K562 (cell line): Measurements from ENCODE around the gene RPL39. TPM values are rescaled to one million over a fixed set of nuclear protein-coding genes. Genes with fewer than 3 reads are reported as not detected.
A peak's percentile ranks its signal among the peaks of the same experiment; 100 is the strongest.

Experiments
- ATAC-seq: fragments of 200-7000 bp; cut with Tn5 transposase; 3 replicates; pipeline ENCODE4 v1.9.1; 2020; ENCODE audit warnings: moderate library complexity
- BruUV-seq: library from RNA; stranded (reverse); fragments of 400-500 nt; replicated peaks from 2 replicates; lab custom pipeline; 2021; lab: Mats Ljungman, UMichigan
- CTCF ChIA-PET: fragments of 300-600 bp; formaldehyde crosslinking; extraction: SDS; loops from one replicate; lab custom pipeline; 2021; ENCODE audit warnings: low intra/inter-chr PET ratio; lab: Yijun Ruan, JAX
- POLR2A ChIA-PET: fragments of 300-600, 350-650 bp; sonication (Branson Sonifier 250); formaldehyde crosslinking; extraction: SDS; loops from one replicate; lab custom pipeline; 2021; ENCODE audit warnings: antibody characterized with exemption, inconsistent platforms; lab: Yijun Ruan, JAX
- DNase-seq, 4 experiments: peaks; one replicate each; pipeline versions ENCODE4 v3.0.0 to v3.0.0-alpha.2; 2011 to 2018; ENCODE audit warnings: low spot score in 3 of 4, mixed read lengths in 3 of 4; ENCODE audit errors: extremely low read depth in 1 of 4
- FAIRE-seq: peaks from 2 replicates; lab custom pipeline; 2011; peaks lifted over from hg19 to GRCh38; lab: Jason Lieb, UNC
- H2AFZ ChIP-seq: 2 replicates; pipeline ENCODE4 v1.6.0; 2011; ENCODE audit warnings: low read depth, low read length, control low read depth, inconsistent platforms
- H3K27ac ChIP-seq: fragments of 200-600 bp; 3 replicates; pipeline ENCODE4 v1.8.0; 2011; ENCODE audit warnings: low read depth, mild to moderate bottlenecking, control low read depth, inconsistent platforms, low read length, moderate library complexity, mixed read lengths; ENCODE audit errors: extremely low read depth
- H3K27me3 ChIP-seq, 2 experiments: fragments of 300-600 bp in 1 of 2; 2 replicates in 1 of 2; 3 replicates in 1 of 2; pipeline versions ENCODE4 v1.6.0 to v1.8.0; 2011; ENCODE audit warnings: inconsistent platforms in 2 of 2, low read length in 2 of 2, mild to moderate bottlenecking in 1 of 2, mixed read lengths in 1 of 2, moderate library complexity in 1 of 2; ENCODE audit not compliant: control insufficient read depth in 2 of 2, insufficient read depth in 2 of 2
- H3K36me3 ChIP-seq: fragments of 300-600 bp; 3 replicates; pipeline ENCODE4 v1.8.0; 2011; ENCODE audit warnings: mild to moderate bottlenecking, low read length, inconsistent platforms; ENCODE audit not compliant: control insufficient read depth, insufficient read depth
- H3K4me1 ChIP-seq, 2 experiments: fragments of 200-600 bp in 1 of 2; replicated peaks in 1 of 2; 2 replicates in 1 of 2; 3 replicates in 1 of 2; pipeline versions ENCODE4 v1.5.1 to v1.8.0; 2011; ENCODE audit warnings: inconsistent platforms in 2 of 2, low read length in 2 of 2, mild to moderate bottlenecking in 1 of 2, mixed read lengths in 1 of 2, moderate library complexity in 1 of 2; ENCODE audit not compliant: control insufficient read depth in 2 of 2, insufficient read depth in 2 of 2
- H3K4me2 ChIP-seq: 2 replicates; pipeline ENCODE4 v1.6.1; 2011; ENCODE audit warnings: low read length, control low read depth, inconsistent platforms, mixed read lengths; ENCODE audit not compliant: insufficient read depth
- H3K4me3 ChIP-seq: fragments of 200-600 bp; sonication (generic), shearing (Covaris generic); 2 replicates; pipeline ENCODE4 v1.5.1; 2016; ENCODE audit warnings: control low read depth, inconsistent platforms
- H3K79me2 ChIP-seq: fragments of 200-600 bp; 3 replicates; pipeline ENCODE4 v1.8.0; 2011; ENCODE audit warnings: low read length, inconsistent platforms; ENCODE audit not compliant: control insufficient read depth, insufficient read depth
- H3K9ac ChIP-seq, 2 experiments: 2 replicates each; pipeline versions ENCODE4 v1.6.0 to v1.6.1; 2011; ENCODE audit warnings: low read depth in 2 of 2, low read length in 2 of 2, control low read depth in 1 of 2, inconsistent platforms in 1 of 2, mild to moderate bottlenecking in 1 of 2, mixed read lengths in 1 of 2; ENCODE audit not compliant: insufficient read depth in 1 of 2
- H3K9me1 ChIP-seq: one replicate; pipeline ENCODE4 v1.6.0; 2011; ENCODE audit warnings: inconsistent platforms, mild to moderate bottlenecking, low read length, moderate library complexity; ENCODE audit not compliant: control insufficient read depth, insufficient read depth
- H3K9me3 ChIP-seq: replicated peaks from 2 replicates; pipeline ENCODE4 v1.5.1; 2011; ENCODE audit warnings: low read depth, low read length, inconsistent platforms; ENCODE audit not compliant: control insufficient read depth, insufficient read depth
- H4K20me1 ChIP-seq: replicated peaks from 2 replicates; pipeline ENCODE4 v1.6.1; 2011; ENCODE audit warnings: low read length, inconsistent platforms, mixed read lengths; ENCODE audit not compliant: control insufficient read depth, insufficient read depth
- CBFA2T2 ChIP-seq: fragments of 450-650 bp; conservative IDR thresholded peaks from 2 replicates; pipeline ENCODE4 v1.6.1; 2017; ENCODE audit warnings: mild to moderate bottlenecking
- CSDE1 ChIP-seq, 2 experiments: fragments of 450-650 bp; IDR thresholded peaks; 2 replicates each; pipeline ENCODE4 v1.6.1; 2016; ENCODE audit warnings: mild to moderate bottlenecking in 1 of 2
- ESRRB ChIP-seq: fragments of 250-450 bp; sonication (Bioruptor Pico); IDR thresholded peaks from 2 replicates; pipeline ENCODE4 v1.5.0; 2020; ENCODE audit warnings: mild to moderate bottlenecking, moderate library complexity, borderline replicate concordance
- JUND ChIP-seq, 2 experiments: IDR thresholded peaks; 2 replicates in 1 of 2; 3 replicates in 1 of 2; pipeline ENCODE4 v1.6.1; 2011; ENCODE audit warnings: borderline replicate concordance in 2 of 2, low read depth in 2 of 2, low read length in 2 of 2, improper control_type of control experiment in 1 of 2, missing biosample characterization in 1 of 2, missing genetic modification characterization in 1 of 2, missing genetic modification reagents in 1 of 2
- KDM1A ChIP-seq, 2 experiments: fragments of 450-650 bp; IDR thresholded peaks; 2 replicates each; pipeline ENCODE4 v1.6.1; 2016; ENCODE audit warnings: mild to moderate bottlenecking in 2 of 2
- KHSRP ChIP-seq: fragments of 450-650 bp; IDR thresholded peaks from 2 replicates; pipeline ENCODE4 v1.6.1; 2017
- MCM5 ChIP-seq: fragments of 450-650 bp; IDR thresholded peaks from 2 replicates; pipeline ENCODE4 v1.6.1; 2016; ENCODE audit warnings: low read depth
- NCOA2 ChIP-seq, 2 experiments: fragments of 450-650 bp; IDR thresholded peaks; 2 replicates each; pipeline ENCODE4 v1.6.1; 2018; ENCODE audit warnings: mild to moderate bottlenecking in 2 of 2, moderate library complexity in 1 of 2; ENCODE audit not compliant: partially characterized antibody in 2 of 2
- NKRF ChIP-seq: fragments of 450-650 bp; IDR thresholded peaks from 2 replicates; pipeline ENCODE4 v1.6.1; 2016; ENCODE audit warnings: borderline replicate concordance
- POLR2B ChIP-seq: fragments of 450-650 bp; IDR thresholded peaks from 2 replicates; pipeline ENCODE4 v1.6.1; 2018; ENCODE audit warnings: low read depth; ENCODE audit not compliant: partially characterized antibody
- SIN3B ChIP-seq: fragments of 450-650 bp; IDR thresholded peaks from 2 replicates; pipeline ENCODE4 v1.6.1; 2017; ENCODE audit warnings: low read depth, mild to moderate bottlenecking, moderate library complexity
- SMARCA5 ChIP-seq: fragments of 450-650 bp; IDR thresholded peaks from 2 replicates; pipeline ENCODE4 v1.6.1; 2016
- SMARCE1 ChIP-seq: fragments of 450-650 bp; IDR thresholded peaks from 2 replicates; pipeline ENCODE4 v1.7.1; 2016; ENCODE audit warnings: mild to moderate bottlenecking
- TBL1XR1 ChIP-seq, 2 experiments: IDR thresholded peaks; 2 replicates each; pipeline ENCODE4 v1.6.1; 2012; ENCODE audit warnings: improper control_type of control experiment in 2 of 2, low read length in 2 of 2, mild to moderate bottlenecking in 1 of 2
- ZHX1 ChIP-seq: fragments of 150-350 bp; conservative IDR thresholded peaks from 2 replicates; pipeline ENCODE4 v1.6.1; 2014; ENCODE audit warnings: low read length
- ZNF639 ChIP-seq, 2 experiments: fragments of 200-800 bp in 1 of 2; sonication (Bioruptor generic) in 1 of 2; sonication (generic) in 1 of 2; formaldehyde crosslinking in 1 of 2; IDR thresholded peaks in 1 of 2; conservative IDR thresholded peaks in 1 of 2; 2 replicates each; pipeline versions ENCODE4 v1.5.0 to v1.6.1; 2016 to 2020; ENCODE audit warnings: missing compliant biosample characterization in 1 of 2, missing genetic modification characterization in 1 of 2, missing genetic modification reagents in 1 of 2
- ZNF644 ChIP-seq: fragments of 200-800 bp; sonication (Bioruptor generic); IDR thresholded peaks from 2 replicates; pipeline ENCODE4 v1.6.1; 2016; ENCODE audit warnings: low read depth, missing genetic modification characterization, missing compliant biosample characterization
- WGBS: fragments of 100-300 bp; shearing (Covaris generic); methylation state at CpG from one replicate; pipeline ENCODE4 v1.1.6; 2016; ENCODE audit warnings: low coverage, mixed read lengths; ENCODE audit not compliant: insufficient coverage; ENCODE audit errors: missing lambda C conversion rate; 5-methylcytosine and 5-hydroxymethylcytosine counted together
- in situ Hi-C: fragments of 300-500 bp; cut with MboI; formaldehyde crosslinking; loops from 4 replicates; pipeline ENCODE4 v1.15.0; 2018; ENCODE audit warnings: inconsistent platforms, mixed read lengths
- intact Hi-C: fragments of 100-400 bp; cut with micrococcal nuclease; formaldehyde crosslinking; loops from 2 replicates; pipeline ENCODE4 v1.14.2; 2022
- polyA plus RNA-seq, 8 experiments: library from polyadenylated mRNA; depleted of rRNA in 4 of 8; stranded (reverse) in 5 of 8; unstranded in 3 of 8; fragments of >200 nt; fragmentation: Nextera tagmentation in 2 of 8; fragmentation: Illumina TruSeq in 1 of 8; extraction: Ambion mirVana in 2 of 8; extraction: Trizol in 1 of 8; gene quantifications; 2 replicates each; pipeline versions ENCODE4 v1.2.1 to v1.2.3, GENCODE V29; 2011 to 2014; ENCODE audit warnings: inconsistent platforms in 1 of 8, missing spikeins in 1 of 8
- total RNA-seq, 7 experiments: library from RNA; depleted of rRNA in 6 of 7; stranded (reverse); fragments of >200 nt in 6 of 7; fragmentation: Illumina TruSeq in 2 of 7; extraction: Trizol in 2 of 7; gene quantifications; 2 replicates each; pipeline versions ENCODE4 v1.2.1 to v1.2.3, GENCODE V29; 2011 to 2021; ENCODE audit warnings: low replicate concordance in 1 of 7

Gene RPL39
- total and polyA plus RNA-seq, 9 of the 15 experiments (the other 6 are each of a cell fraction or from before 2014, with no cell fraction given) = 1,382 to 5,043 (median 3,226) TPM

- Histone ChIP-seq H3K4me1 (peaks cover 0 to 3% of the 10 kb centered on the region in 2 experiments; a peak in 2 of 5 replicates), H3K9me3 (no peaks in the 10 kb centered on the region), H3K79me2 (no peaks in the 10 kb centered on the region), H3K4me3 (no peak overlapping the region), H3K36me3 (no peaks in the 10 kb centered on the region), H3K27ac (no peak overlapping the region), H3K9ac (no peak overlapping the region), H4K20me1 (no peaks in the 10 kb centered on the region), H3K27me3 (no peaks in the 10 kb centered on the region), H3K9me1 (no peaks in the 10 kb centered on the region), H2AFZ (no peak overlapping the region), H3K4me2 (no peak overlapping the region)
- BruUV-seq = no TSS peak
- intact Hi-C loops (no loop called here), in situ Hi-C loops (no loop called here)
- DNase-seq = peak in 1 of 4 experiments; percentile 37
- FAIRE-seq = peak; percentile 55
- WGBS = 2% methylated on average over 4 of the region's 4 CpGs
- ATAC-seq = peak; percentile 59; the same call in 2 of the 3 replicates
- ChIA-PET CTCF (no interaction called here), POLR2A (interaction anchor here (1.0 kb wide), 1 partner anchor 46 kb away, joined by 4 read pairs; the partner anchor contains the start of gene RPL39)
- TF ChIP-seq MCM5 (no peak), NCOA2 (IDR thresholded peaks at IDR 0.05; ENCODE audit: partially characterized antibody in 2 of 2) (no peak), SMARCA5 (no peak), KDM1A (IDR thresholded peaks at IDR 0.05) (no peak), POLR2B (no peak), ZNF644 (tag) (no peak), SMARCE1 (peak; percentile 64; the same call in 1 of the 2 replicates), NKRF (no peak), SIN3B (no peak), TBL1XR1 (IDR thresholded peaks at IDR 0.05; ENCODE audit: low read length in 2 of 2) (no peak), CSDE1 (IDR thresholded peaks at IDR 0.05) (no peak), JUND (IDR thresholded peaks at IDR 0.05; ENCODE audit: borderline replicate concordance, low read depth, low read length) (peak; percentile 51), JUND (tag; IDR thresholded peaks at IDR 0.05; ENCODE audit: borderline replicate concordance, low read depth, low read length) (no peak; the same call in 2 of the 3 replicates), ZNF639 (CRISPR knock-in tag; conservative IDR thresholded peaks at IDR 0.05 in 1 of 2, IDR thresholded peaks at IDR 0.05 in 1 of 2) (no peak), ESRRB (CRISPR knock-in tag) (no peak), ZHX1 (no peak), CBFA2T2 (peak; percentile 59), KHSRP (no peak)
Observed at GRCh38 chrX:119745283-119745848, 46.1 kb downstream of the RPL39 start.
